Endothelial cell of umbilical vein (primary cell): ENCODE measurements around the gene OTUD3.

Experiments
- CTCF ChIP-seq, 2 donors: IDR thresholded peaks; 1 replicate in 1 of 2; 2 replicates in 1 of 2; pipeline ENCODE4 v1.5.1; 2011; ENCODE audit warnings: low read length in 2 of 2, mild to moderate bottlenecking in 2 of 2, moderate library complexity in 2 of 2, control low read depth in 1 of 2, inconsistent platforms in 1 of 2, low read depth in 1 of 2; ENCODE audit not compliant: insufficient read depth in 1 of 2; ENCODE audit errors: extremely low read depth in 1 of 2
- EZH2 ChIP-seq: IDR thresholded peaks from 2 replicates; pipeline ENCODE4 v1.6.1; 2012; ENCODE audit warnings: borderline replicate concordance, low read depth, mild to moderate bottlenecking, moderate library complexity, low read length, inconsistent platforms; ENCODE audit not compliant: severe bottlenecking
- GATA2 ChIP-seq: IDR thresholded peaks from 2 replicates; pipeline ENCODE4 v1.7.0; 2011; ENCODE audit warnings: low read depth, mild to moderate bottlenecking, moderate library complexity, mixed read lengths, low read length; ENCODE audit not compliant: insufficient read length, insufficient read depth
- JUN ChIP-seq: IDR thresholded peaks from 2 replicates; pipeline ENCODE4 v1.6.1; 2011; ENCODE audit warnings: borderline replicate concordance, low read depth; ENCODE audit not compliant: insufficient read length, insufficient read depth
- MYC ChIP-seq: IDR thresholded peaks from one replicate; pipeline ENCODE4 v1.6.1; 2011; ENCODE audit warnings: mild to moderate bottlenecking, low read depth, low read length
- POLR2A ChIP-seq: IDR thresholded peaks from 2 replicates; pipeline ENCODE4 v1.6.1; 2012; ENCODE audit warnings: low read depth, mild to moderate bottlenecking, control low read depth, low read length
- POLR2AphosphoS5 ChIP-seq: IDR thresholded peaks from 2 replicates; pipeline ENCODE4 v1.6.1; 2012; ENCODE audit warnings: low read depth, mild to moderate bottlenecking, control low read depth, low read length, moderate library complexity; ENCODE audit not compliant: insufficient read depth

GRCh38 chr1:19852036-19852435 lies 30.2 kb upstream of the OTUD3 start:
- TF ChIP-seq CTCF (IDR thresholded peaks at IDR 0.05; ENCODE audit: extremely low read depth in 1 of 2, insufficient read depth in 1 of 2, low read depth in 1 of 2, low read length in 2 of 2) (no peak), EZH2 (no peak), MYC (no peak), POLR2AphosphoS5 (no peak), GATA2 (no peak), JUN (no peak), POLR2A (no peak)
